Esophagus squamous epithelium (tissue), 5 donors: Measurements from ENCODE around the gene TOR1A. TPM values are rescaled to one million over a fixed set of nuclear protein-coding genes. Genes with fewer than 3 reads are reported as not detected.

Source experiments
- DNase-seq: peaks from one replicate; lab custom pipeline; 2025; lab: John Stamatoyannopoulos, UW
- H3K27ac ChIP-seq, 4 donors: fragments of 200-600 bp; sonication (generic); one replicate each; pipeline ENCODE4 v1.5.1; 2016 to 2019; ENCODE audit warnings: mild to moderate bottlenecking in 1 of 4
- H3K27me3 ChIP-seq, 4 donors: fragments of 200-600 bp; sonication (generic); 1 replicate in 3 of 4; 2 replicates in 1 of 4; pipeline versions ENCODE4 v1.5.1 to v1.6.0; 2017 to 2021; ENCODE audit warnings: antibody characterized with exemption in 1 of 4
- H3K36me3 ChIP-seq, 3 donors: fragments of 200-600 bp; sonication (generic); one replicate each; pipeline ENCODE4 v1.5.1; 2016 to 2019
- H3K4me1 ChIP-seq, 3 donors: fragments of 200-600 bp; sonication (generic); one replicate each; pipeline ENCODE4 v1.5.1; 2017 to 2019
- H3K4me3 ChIP-seq, 4 donors: fragments of 200-600 bp; sonication (generic); 1 replicate in 3 of 4; 2 replicates in 1 of 4; pipeline ENCODE4 v1.5.1; 2016 to 2019; ENCODE audit warnings: mild to moderate bottlenecking in 2 of 4, moderate library complexity in 1 of 4
- H3K9me3 ChIP-seq, 3 donors: fragments of 200-600 bp; sonication (generic); one replicate each; pipeline ENCODE4 v1.5.1; 2016 to 2019
- POLR2A ChIP-seq, 4 donors: fragments of 450-650 bp; IDR thresholded peaks; one replicate each; pipeline ENCODE4 v1.6.1; 2017; ENCODE audit warnings: antibody characterized with exemption in 4 of 4, mild to moderate bottlenecking in 4 of 4, moderate library complexity in 3 of 4
- WGBS, 2 donors: methylation state at CpG; one replicate each; pipeline ENCODE4 v1.1.5; 2018; 5-methylcytosine and 5-hydroxymethylcytosine counted together
- intact Hi-C: fragments of 100-400 bp; cut with DNase I; formaldehyde crosslinking; loops from one replicate; pipeline ENCODE4 v1.15.0; 2022
- total RNA-seq, 4 donors: library from RNA; depleted of rRNA; stranded (reverse); fragments of >200 nt; gene quantifications; one replicate each; pipeline ENCODE4 v1.1.0, GENCODE V29; 2016
- TF ChIP-seq, protein P1 (sequence below), 6 experiments: fragments of 450-650 bp in 4 of 6; fragments of 200-600 bp in 2 of 6; sonication (generic) in 2 of 6; IDR thresholded peaks; one replicate each; pipeline ENCODE4 v1.5.1; 2016 to 2019; ENCODE audit warnings: antibody characterized with exemption in 6 of 6, mild to moderate bottlenecking in 4 of 6, moderate library complexity in 4 of 6
- donor health status: DM: yes; HTN: yes; CAD: no.

Gene TOR1A
- total RNA-seq, 4 donors from 2014 or later = 11.3 to 34.7 (median 24.8) TPM

DNA sequence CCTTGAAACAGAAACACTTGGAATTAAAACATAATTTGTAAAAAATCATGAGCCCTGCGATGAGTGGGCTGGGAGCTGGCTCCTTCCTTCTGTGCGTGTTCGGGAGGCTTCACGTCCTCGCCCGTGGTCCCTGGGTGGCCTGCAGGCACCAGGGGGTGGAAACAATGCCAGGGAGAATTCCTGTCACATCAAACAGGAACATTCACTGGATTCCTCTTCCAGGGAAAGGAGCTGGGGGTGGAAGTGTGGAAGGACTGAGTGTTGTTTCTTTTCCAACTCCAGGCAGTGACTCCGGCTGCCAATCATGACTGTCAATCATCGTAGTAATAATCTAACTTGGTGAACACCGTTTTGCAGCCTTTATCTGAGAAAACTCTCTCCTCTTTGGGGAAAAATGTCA lies 10.3 kb downstream of the TOR1A start:
- Histone ChIP-seq H3K4me1 (no peaks in the 10 kb centered on the region), H3K27me3 (no peaks in the 10 kb centered on the region), H3K27ac (no peak overlapping the region), H3K4me3 (no peak overlapping the region), H3K9me3 (no peaks in the 10 kb centered on the region), H3K36me3 (peaks cover 9 to 100% (median 34%) of the 10 kb centered on the region in 3 donors)
- WGBS, 2 donors = 79 to 83% methylated on average over 9 of the region's 9 CpGs
- no peak for TF ChIP-seq POLR2A (IDR thresholded peaks at IDR 0.05)
- DNase-seq = no peak
- intact Hi-C loops = no loop called here

DNA sequence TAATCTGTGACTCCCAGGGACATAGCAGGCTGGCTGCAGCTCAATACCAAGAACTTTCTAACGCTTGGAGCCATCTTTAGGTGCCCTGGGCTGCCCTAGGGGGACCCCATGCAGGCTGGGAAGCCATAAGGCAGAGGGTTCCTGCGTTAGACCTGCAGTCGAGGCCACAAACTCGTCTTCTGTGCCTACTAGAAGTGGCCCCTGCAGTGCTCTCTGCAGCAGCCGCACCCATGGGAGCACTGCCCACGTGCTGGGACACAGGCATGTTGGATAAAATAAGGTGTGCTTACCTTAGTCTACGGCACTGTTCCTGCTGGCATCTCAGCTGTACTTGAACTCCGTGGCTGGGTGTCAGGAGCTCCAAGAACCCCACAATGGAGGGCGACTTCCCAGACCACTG lies 11.6 kb downstream of the TOR1A start:
- WGBS, 2 donors = 83 to 91% methylated on average over 4 to 8 of the region's 9 CpGs
- Histone ChIP-seq H3K27ac (no peak overlapping the region), H3K36me3 (peaks cover 9 to 100% (median 34%) of the 10 kb centered on the region in 3 donors), H3K9me3 (no peaks in the 10 kb centered on the region), H3K27me3 (no peaks in the 10 kb centered on the region), H3K4me1 (no peaks in the 10 kb centered on the region), H3K4me3 (no peak overlapping the region)
- TF ChIP-seq, protein P1, sequence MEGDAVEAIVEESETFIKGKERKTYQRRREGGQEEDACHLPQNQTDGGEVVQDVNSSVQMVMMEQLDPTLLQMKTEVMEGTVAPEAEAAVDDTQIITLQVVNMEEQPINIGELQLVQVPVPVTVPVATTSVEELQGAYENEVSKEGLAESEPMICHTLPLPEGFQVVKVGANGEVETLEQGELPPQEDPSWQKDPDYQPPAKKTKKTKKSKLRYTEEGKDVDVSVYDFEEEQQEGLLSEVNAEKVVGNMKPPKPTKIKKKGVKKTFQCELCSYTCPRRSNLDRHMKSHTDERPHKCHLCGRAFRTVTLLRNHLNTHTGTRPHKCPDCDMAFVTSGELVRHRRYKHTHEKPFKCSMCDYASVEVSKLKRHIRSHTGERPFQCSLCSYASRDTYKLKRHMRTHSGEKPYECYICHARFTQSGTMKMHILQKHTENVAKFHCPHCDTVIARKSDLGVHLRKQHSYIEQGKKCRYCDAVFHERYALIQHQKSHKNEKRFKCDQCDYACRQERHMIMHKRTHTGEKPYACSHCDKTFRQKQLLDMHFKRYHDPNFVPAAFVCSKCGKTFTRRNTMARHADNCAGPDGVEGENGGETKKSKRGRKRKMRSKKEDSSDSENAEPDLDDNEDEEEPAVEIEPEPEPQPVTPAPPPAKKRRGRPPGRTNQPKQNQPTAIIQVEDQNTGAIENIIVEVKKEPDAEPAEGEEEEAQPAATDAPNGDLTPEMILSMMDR (IDR thresholded peaks at IDR 0.05) = no peak
- no peak for TF ChIP-seq POLR2A (IDR thresholded peaks at IDR 0.05)
- DNase-seq = no peak
- intact Hi-C loops = no loop called here

DNA sequence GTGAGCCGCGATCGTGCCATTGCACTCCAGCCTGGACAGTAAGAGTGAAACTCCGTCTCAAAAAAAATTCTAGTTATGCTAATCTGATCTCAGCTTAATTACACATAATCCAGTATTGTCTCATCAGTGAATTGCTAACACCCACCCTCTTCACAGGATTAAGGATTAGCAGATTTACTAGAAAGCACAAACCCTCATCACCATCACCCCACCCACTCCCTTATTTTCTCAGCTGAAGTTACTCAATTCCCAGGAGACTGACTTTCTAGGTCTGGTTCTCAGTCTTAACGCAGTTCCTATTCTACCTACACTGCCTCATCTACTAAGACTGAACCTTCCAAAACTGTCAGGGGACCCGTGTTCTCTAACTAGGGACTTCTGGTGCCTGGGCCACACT lies 12.0 kb downstream of the TOR1A start:
- no peak for TF ChIP-seq POLR2A (IDR thresholded peaks at IDR 0.05)
- TF ChIP-seq, protein P1 (IDR thresholded peaks at IDR 0.05) = no peak
- Histone ChIP-seq H3K27ac (no peak overlapping the region), H3K36me3 (peaks cover 9 to 100% (median 31%) of the 10 kb centered on the region in 3 donors), H3K9me3 (no peaks in the 10 kb centered on the region), H3K27me3 (no peaks in the 10 kb centered on the region), H3K4me1 (no peaks in the 10 kb centered on the region), H3K4me3 (no peak overlapping the region)
- DNase-seq = no peak
- 84 to 90% methylated on average over 6 of the region's 6 CpGs for WGBS, 2 donors
- intact Hi-C loops = no loop called here

DNA sequence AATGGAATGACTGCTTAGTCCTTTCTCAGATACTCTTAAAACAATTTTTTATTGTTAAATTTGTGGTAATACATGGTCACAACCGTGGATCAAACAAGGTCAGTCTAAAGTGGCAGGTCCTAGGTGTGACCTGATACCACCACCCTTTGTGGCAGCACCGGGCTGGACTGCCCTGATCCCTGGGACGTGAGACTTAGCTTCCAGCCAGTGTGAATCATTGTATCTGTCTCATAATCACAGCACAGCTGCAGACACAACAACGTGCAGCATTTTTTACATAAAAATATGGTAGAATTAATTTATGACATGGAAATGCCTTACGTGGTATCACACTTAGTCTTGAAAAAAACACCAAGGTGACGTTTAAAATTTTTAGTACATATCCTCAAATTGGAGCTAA lies 13.1 kb downstream of the TOR1A start:
- TF ChIP-seq POLR2A (IDR thresholded peaks at IDR 0.05) = no peak
- TF ChIP-seq, protein P1 (IDR thresholded peaks at IDR 0.05) = no peak
- 80 to 87% methylated on average over 6 of the region's 6 CpGs for WGBS, 2 donors
- intact Hi-C loops = no loop called here
- H3K27me3 ChIP-seq = no peaks in the 10 kb centered on the region
- no peak overlapping the region for H3K27ac ChIP-seq
- no peak for DNase-seq
- H3K4me1 ChIP-seq = no peaks in the 10 kb centered on the region
- no peaks in the 10 kb centered on the region for H3K9me3 ChIP-seq
- peaks cover 9 to 100% (median 22%) of the 10 kb centered on the region in 3 donors for H3K36me3 ChIP-seq
- H3K4me3 ChIP-seq = no peak overlapping the region

DNA sequence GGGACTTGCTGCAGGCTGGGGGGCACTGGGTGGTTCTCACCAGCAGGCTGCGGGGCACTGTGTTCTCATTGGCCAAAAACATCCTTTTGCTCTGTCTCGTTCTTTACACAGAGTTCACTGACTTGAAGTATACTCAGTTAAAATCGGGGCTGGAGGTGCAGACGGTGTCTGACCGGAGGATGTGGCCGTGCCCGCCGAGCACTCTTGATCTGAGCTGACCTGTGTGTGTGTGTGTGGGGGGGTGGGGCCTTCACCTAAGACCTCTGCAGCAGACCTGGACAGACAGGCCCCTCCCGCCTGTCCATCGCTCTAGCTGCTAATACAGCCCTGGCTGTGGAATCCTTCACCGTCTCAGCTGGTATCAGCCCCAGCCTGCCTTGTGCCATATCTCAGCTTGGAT lies 13.8 kb downstream of the TOR1A start:
- Histone ChIP-seq H3K27ac (no peak overlapping the region), H3K4me3 (no peak overlapping the region), H3K4me1 (peaks cover 0 to 6% (median 0%) of the 10 kb centered on the region in 3 donors), H3K36me3 (peaks cover 5 to 100% (median 21%) of the 10 kb centered on the region in 3 donors), H3K9me3 (no peaks in the 10 kb centered on the region), H3K27me3 (no peaks in the 10 kb centered on the region)
- no peak for TF ChIP-seq POLR2A (IDR thresholded peaks at IDR 0.05)
- TF ChIP-seq, protein P1 (IDR thresholded peaks at IDR 0.05) = no peak
- WGBS, 2 donors = 83 to 100% methylated on average over 1 to 5 of the region's 11 CpGs
- intact Hi-C loops = no loop called here
- no peak for DNase-seq

DNA sequence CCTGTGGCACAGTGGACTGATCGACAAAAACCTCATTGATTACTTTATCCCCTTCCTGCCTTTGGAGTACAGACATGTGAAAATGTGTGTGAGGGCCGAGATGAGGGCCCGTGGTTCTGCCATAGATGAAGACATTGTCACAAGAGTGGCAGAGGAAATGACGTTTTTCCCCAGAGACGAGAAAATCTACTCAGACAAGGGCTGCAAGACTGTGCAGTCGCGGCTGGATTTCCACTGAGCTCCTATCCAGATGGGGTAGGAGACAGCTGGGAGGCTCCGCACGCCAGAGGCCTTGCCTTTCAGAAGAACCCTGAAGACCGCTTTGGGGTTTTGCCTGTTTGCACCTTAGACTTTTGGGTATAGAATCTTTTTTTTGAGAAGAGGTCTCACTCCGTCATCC lies 14.6 kb downstream of the TOR1A start:
- TF ChIP-seq POLR2A (IDR thresholded peaks at IDR 0.05) = no peak
- TF ChIP-seq, protein P1 (IDR thresholded peaks at IDR 0.05) = no peak
- Histone ChIP-seq H3K4me1 (peaks cover 1 to 14% (median 2%) of the 10 kb centered on the region in 3 donors), H3K36me3 (peaks cover 0 to 97% (median 13%) of the 10 kb centered on the region in 3 donors), H3K27ac (no peak overlapping the region), H3K4me3 (no peak overlapping the region), H3K9me3 (no peaks in the 10 kb centered on the region), H3K27me3 (no peaks in the 10 kb centered on the region)
- WGBS, 2 donors = 70 to 78% methylated on average over 9 to 11 of the region's 11 CpGs
- DNase-seq = no peak
- intact Hi-C loops = no loop called here
